Stomach (tissue), 4 donors: ENCODE results near the gene ADRA2A.

ENCODE experiments used
- EP300 ChIP-seq: sonication (generic); formaldehyde crosslinking; IDR thresholded peaks from one replicate; pipeline ENCODE4 v1.6.1; 2017; ENCODE audit warnings: antibody characterized with exemption
- POLR2A ChIP-seq, 4 donors: fragments of 450-650 bp; IDR thresholded peaks; one replicate each; pipeline ENCODE4 v1.6.1; 2016; ENCODE audit warnings: antibody characterized with exemption in 4 of 4, control low read depth in 2 of 4, mild to moderate bottlenecking in 1 of 4, moderate library complexity in 1 of 4
- POLR2AphosphoS5 ChIP-seq, 3 donors: sonication (generic); formaldehyde crosslinking; IDR thresholded peaks; one replicate each; pipeline ENCODE4 v1.6.1; 2016; ENCODE audit warnings: antibody characterized with exemption in 3 of 3
- TF ChIP-seq, protein P1 (sequence below), 7 experiments: fragments of 450-650 bp in 4 of 7; fragments of 200-600 bp in 3 of 7; sonication (generic) in 3 of 7; IDR thresholded peaks; one replicate each; pipeline ENCODE4 v1.5.1; 2016 to 2019; ENCODE audit warnings: antibody characterized with exemption in 7 of 7, control low read depth in 2 of 7, mild to moderate bottlenecking in 1 of 7

DNA sequence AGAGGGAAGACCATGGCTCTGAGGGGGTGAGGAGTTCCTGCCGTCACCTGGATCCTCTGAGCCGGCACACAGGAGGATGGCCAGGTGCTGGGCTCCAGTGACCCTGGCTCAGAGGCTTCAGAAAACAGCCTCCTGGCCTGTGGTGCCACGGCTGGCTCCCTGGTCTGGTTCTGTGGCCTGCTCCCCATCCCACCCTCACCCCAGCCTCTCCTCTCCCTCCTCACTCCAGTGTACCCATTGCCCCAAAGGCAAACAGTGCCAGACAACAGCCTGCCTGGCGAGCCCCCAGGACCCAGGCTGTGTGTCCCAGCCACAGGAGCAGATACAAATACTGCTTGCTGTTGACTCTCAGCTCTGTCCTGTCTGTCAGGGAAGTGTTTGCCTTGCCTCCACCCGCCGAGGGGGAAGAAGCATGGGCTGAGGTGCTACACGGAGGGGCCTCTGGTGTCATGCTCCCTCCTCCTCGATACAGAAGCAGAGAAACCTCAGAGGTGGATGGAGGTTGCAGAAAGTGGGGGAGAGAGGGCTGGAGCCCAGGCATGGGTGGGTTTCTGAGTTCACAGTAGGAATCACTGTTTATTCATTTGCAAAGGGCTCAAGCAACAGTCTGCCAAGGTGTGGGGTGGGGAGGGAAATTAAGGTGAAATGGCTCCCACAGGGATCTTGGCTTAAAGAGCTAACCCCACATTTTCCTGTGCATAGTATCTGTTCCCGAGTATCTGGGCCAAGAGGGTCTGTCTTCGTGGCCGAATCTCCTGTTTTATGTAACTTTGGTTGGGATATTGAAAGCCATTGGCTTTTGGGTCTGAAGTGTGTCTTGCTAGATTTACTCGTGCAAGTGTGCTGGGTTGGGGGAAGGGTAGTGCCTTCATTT, 5.5 kb downstream of the ADRA2A start:
- TF ChIP-seq, protein P1, sequence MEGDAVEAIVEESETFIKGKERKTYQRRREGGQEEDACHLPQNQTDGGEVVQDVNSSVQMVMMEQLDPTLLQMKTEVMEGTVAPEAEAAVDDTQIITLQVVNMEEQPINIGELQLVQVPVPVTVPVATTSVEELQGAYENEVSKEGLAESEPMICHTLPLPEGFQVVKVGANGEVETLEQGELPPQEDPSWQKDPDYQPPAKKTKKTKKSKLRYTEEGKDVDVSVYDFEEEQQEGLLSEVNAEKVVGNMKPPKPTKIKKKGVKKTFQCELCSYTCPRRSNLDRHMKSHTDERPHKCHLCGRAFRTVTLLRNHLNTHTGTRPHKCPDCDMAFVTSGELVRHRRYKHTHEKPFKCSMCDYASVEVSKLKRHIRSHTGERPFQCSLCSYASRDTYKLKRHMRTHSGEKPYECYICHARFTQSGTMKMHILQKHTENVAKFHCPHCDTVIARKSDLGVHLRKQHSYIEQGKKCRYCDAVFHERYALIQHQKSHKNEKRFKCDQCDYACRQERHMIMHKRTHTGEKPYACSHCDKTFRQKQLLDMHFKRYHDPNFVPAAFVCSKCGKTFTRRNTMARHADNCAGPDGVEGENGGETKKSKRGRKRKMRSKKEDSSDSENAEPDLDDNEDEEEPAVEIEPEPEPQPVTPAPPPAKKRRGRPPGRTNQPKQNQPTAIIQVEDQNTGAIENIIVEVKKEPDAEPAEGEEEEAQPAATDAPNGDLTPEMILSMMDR (IDR thresholded peaks at IDR 0.05) = no peak
- TF ChIP-seq POLR2A (IDR thresholded peaks at IDR 0.05) (no peak), EP300 (no peak), POLR2AphosphoS5 (IDR thresholded peaks at IDR 0.05) (no peak)
